Ovary (tissue), 3 donors: ENCODE measurements around the gene CHMP4B.

Source experiments
- CTCF ChIP-seq, 3 donors: fragments of 450-650 bp in 2 of 3; fragments of 200-600 bp in 1 of 3; IDR thresholded peaks; one replicate each; pipeline versions ENCODE4 v1.5.1 to v1.8.0; 2016 to 2022; ENCODE audit warnings: antibody characterized with exemption in 3 of 3, mild to moderate bottlenecking in 1 of 3
- POLR2A ChIP-seq: fragments of 450-650 bp; IDR thresholded peaks from one replicate; pipeline ENCODE4 v1.6.1; 2017; ENCODE audit warnings: antibody characterized with exemption, mild to moderate bottlenecking, moderate library complexity
- donor health status: DM: no; HTN: no; CAD: no.

GRCh38 chr20:33787253-33787891 is 23.8 kb upstream of the CHMP4B start:
- no peak for TF ChIP-seq POLR2A
- TF ChIP-seq CTCF (IDR thresholded peaks at IDR 0.05) = no peak
